PC-9 (cell line): ENCODE measurements around the gene SYNJ2BP. TPM values are rescaled to one million over a fixed set of nuclear protein-coding genes. Genes with fewer than 3 reads are reported as not detected.

ENCODE experiments used
- BruUV-seq: library from RNA; stranded (reverse); fragments of 400-500 nt; replicated peaks from 2 replicates; lab custom pipeline; 2021; lab: Mats Ljungman, UMichigan
- CTCF ChIA-PET: fragments of 300-600 bp; sonication (Branson Sonifier 250); formaldehyde crosslinking; loops from one replicate; lab custom pipeline; 2022; ENCODE audit warnings: antibody characterized with exemption; lab: Charles Lee
- POLR2A ChIA-PET: fragments of 300-600 bp; sonication (Branson Sonifier 250); formaldehyde crosslinking; loops from one replicate; lab custom pipeline; 2022; ENCODE audit warnings: antibody characterized with exemption; ENCODE audit not compliant: unreplicated experiment; lab: Charles Lee
- DNase-seq, 2 experiments: peaks; one replicate each; pipeline versions ENCODE4 v3.0.0 to v3.0.0-alpha.2; 2015 to 2022; ENCODE audit warnings: mixed read lengths in 1 of 2
- H2AFZ ChIP-seq: fragments of 200-600 bp; sonication (generic); 2 replicates; pipeline ENCODE4 v1.8.1; 2017; ENCODE audit warnings: antibody characterized with exemption
- H3F3A ChIP-seq: fragments of 200-600 bp; sonication (generic); 2 replicates; pipeline ENCODE4 v1.8.1; 2017; ENCODE audit warnings: antibody characterized with exemption, mild to moderate bottlenecking, low read depth; ENCODE audit not compliant: insufficient read depth
- H3K27ac ChIP-seq: fragments of 200-600 bp; sonication (generic); 2 replicates; pipeline ENCODE4 v1.6.1; 2016; ENCODE audit warnings: mixed run types
- H3K27me3 ChIP-seq: fragments of 200-600 bp; sonication (generic); 2 replicates; pipeline ENCODE4 v1.6.1; 2016; ENCODE audit warnings: low read depth, mixed run types; ENCODE audit not compliant: insufficient read depth
- H3K36me3 ChIP-seq: fragments of 200-600 bp; sonication (generic); 2 replicates; pipeline ENCODE4 v1.6.1; 2016; ENCODE audit warnings: low read depth, mixed run types
- H3K4me1 ChIP-seq: fragments of 200-600 bp; sonication (generic); replicated peaks from 2 replicates; pipeline ENCODE4 v1.6.1; 2016; ENCODE audit warnings: mixed run types; ENCODE audit not compliant: insufficient read depth
- H3K4me2 ChIP-seq: fragments of 200-600 bp; sonication (generic); 2 replicates; pipeline ENCODE4 v1.6.1; 2017; ENCODE audit warnings: mixed run types
- H3K4me3 ChIP-seq: fragments of 200-600 bp; sonication (generic); 2 replicates; pipeline ENCODE4 v1.6.1; 2016; ENCODE audit warnings: mixed run types
- H3K79me2 ChIP-seq: fragments of 200-600 bp; sonication (generic); 2 replicates; pipeline ENCODE4 v1.6.1; 2017; ENCODE audit warnings: low read depth, mixed run types
- H3K9me2 ChIP-seq: fragments of 200-600 bp; sonication (generic); 2 replicates; pipeline ENCODE4 v1.8.1; 2017; ENCODE audit warnings: mild to moderate bottlenecking; ENCODE audit not compliant: insufficient read depth
- H3K9me3 ChIP-seq: fragments of 200-600 bp; sonication (generic); 2 replicates; pipeline ENCODE4 v1.8.1; 2016; ENCODE audit warnings: low read depth; ENCODE audit not compliant: insufficient read depth
- H4K20me1 ChIP-seq: fragments of 200-600 bp; sonication (generic); 2 replicates; pipeline ENCODE4 v1.8.1; 2017; ENCODE audit not compliant: insufficient read depth
- CTCF ChIP-seq: fragments of 200-600 bp; sonication (generic); conservative IDR thresholded peaks from 2 replicates; pipeline ENCODE4 v1.6.1; 2017; ENCODE audit warnings: mixed run types, antibody characterized with exemption, mild to moderate bottlenecking, moderate library complexity
- EZH2 ChIP-seq: fragments of 200-600 bp; sonication (generic); IDR thresholded peaks from 2 replicates; pipeline ENCODE4 v1.8.0; 2017; ENCODE audit warnings: antibody characterized with exemption, low read depth
- intact Hi-C: fragments of 100-400 bp; cut with micrococcal nuclease; formaldehyde crosslinking; loops from one replicate; pipeline ENCODE4 v1.10.0; 2022; ENCODE audit not compliant: unreplicated experiment
- total RNA-seq: library from RNA; stranded (reverse); gene quantifications from 2 replicates; pipeline ENCODE4 v1.2.3, GENCODE V29; 2021

SYNJ2BP gene
- total RNA-seq, 1 experiment from 2014 or later: 30.2 TPM

DNA sequence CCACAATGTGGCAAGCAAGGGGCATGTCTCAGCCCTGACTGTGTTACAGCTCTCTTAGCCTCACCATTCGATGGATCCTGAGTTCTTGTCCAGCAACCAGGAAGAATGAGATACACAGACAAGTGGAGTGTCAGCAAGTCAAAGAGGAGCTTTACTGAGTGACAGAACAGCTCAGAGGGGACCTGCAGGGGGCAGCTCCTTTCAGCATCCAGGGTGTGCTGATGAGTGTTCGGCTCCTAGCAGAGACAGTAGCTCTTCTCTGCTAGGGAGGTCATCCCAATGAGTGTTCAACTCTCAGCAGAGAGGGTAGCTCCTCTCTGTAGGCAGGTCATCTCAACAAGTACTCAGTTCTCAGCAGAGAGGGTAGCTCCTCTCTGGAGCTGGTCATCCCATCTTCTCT lies 19.1 kb downstream of the SYNJ2BP start:
- 0 out of 2 replicates have a peak, but pooled peaks cover 6% of the 10 kb centered on the region for H4K20me1 ChIP-seq
- no peaks in the 10 kb centered on the region for H3K79me2 ChIP-seq
- DNase-seq: no peak
- no peaks in the 10 kb centered on the region for H3K27me3 ChIP-seq
- no peaks in the 10 kb centered on the region for H3K4me1 ChIP-seq
- POLR2A ChIA-PET: no interaction called here
- no peak overlapping the region for H2AFZ ChIP-seq
- no peaks in the 10 kb centered on the region for H3K9me2 ChIP-seq
- intact Hi-C loops: no loop called here
- H3K4me3 ChIP-seq: no peak overlapping the region
- no peak overlapping the region for H3K4me2 ChIP-seq
- TF ChIP-seq EZH2: no peak
- TF ChIP-seq CTCF: no peak
- BruUV-seq: no TSS peak
- H3K36me3 ChIP-seq: no peaks in the 10 kb centered on the region
- CTCF ChIA-PET: no interaction called here
- no peaks in the 10 kb centered on the region for H3F3A ChIP-seq
- no peak overlapping the region for H3K27ac ChIP-seq
- no peaks in the 10 kb centered on the region for H3K9me3 ChIP-seq

DNA sequence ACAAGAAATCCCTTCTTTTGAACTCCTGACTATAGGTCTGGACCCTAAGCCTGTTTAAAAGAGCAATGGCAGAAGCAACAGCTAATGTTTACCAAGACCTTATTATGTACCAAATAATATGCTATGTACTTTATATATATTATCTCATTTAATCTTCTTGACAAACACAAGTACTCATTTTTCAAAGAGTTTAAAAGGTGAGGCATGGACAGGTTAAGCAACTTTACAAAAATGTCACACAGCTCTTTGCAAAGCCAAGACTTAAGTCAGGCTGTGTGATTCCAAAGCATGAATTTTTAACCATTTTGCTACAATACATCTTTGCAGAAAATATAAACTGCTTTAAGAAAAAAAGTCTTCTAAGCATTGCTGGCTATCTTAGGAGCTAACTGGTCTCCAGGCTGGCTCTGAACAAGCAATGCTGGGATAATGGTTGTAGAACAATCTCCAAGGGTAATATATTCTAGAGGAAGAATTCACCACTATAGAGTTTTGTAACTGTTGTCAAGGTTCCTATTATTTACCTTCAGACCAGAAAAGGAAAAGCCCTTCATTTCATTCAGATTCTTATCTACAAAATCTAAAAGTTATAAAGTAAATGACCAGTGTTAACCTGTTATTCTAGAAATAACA lies 22.1 kb downstream of the SYNJ2BP start:
- no peak for DNase-seq
- Histone ChIP-seq H3K79me2 (no peaks in the 10 kb centered on the region), H3K9me3 (no peaks in the 10 kb centered on the region), H3K36me3 (no peaks in the 10 kb centered on the region), H2AFZ (no peak overlapping the region), H3K4me2 (no peak overlapping the region), H3K4me3 (no peak overlapping the region), H3K9me2 (no peaks in the 10 kb centered on the region), H3K4me1 (no peaks in the 10 kb centered on the region), H4K20me1 (peaks cover 11% of the 10 kb centered on the region; the same call in 1 of the 2 replicates), H3K27ac (no peak overlapping the region), H3K27me3 (no peaks in the 10 kb centered on the region), H3F3A (no peaks in the 10 kb centered on the region)
- intact Hi-C loops: no loop called here
- CTCF ChIA-PET: interaction anchor here (0.6 kb wide), 1 partner anchor 66 kb away, joined by 8 read pairs; no protein-coding TSS in a partner anchor
- no TSS peak for BruUV-seq
- POLR2A ChIA-PET: no interaction called here
- TF ChIP-seq EZH2 (no peak), CTCF (no peak)

- ChIA-PET POLR2A (no interaction called here), CTCF (no interaction called here)
- Histone ChIP-seq H3K4me1 (no peaks in the 10 kb centered on the region), H3K27ac (no peak overlapping the region), H3K36me3 (no peaks in the 10 kb centered on the region), H4K20me1 (peaks cover 11% of the 10 kb centered on the region; the same call in 1 of the 2 replicates), H3K4me2 (no peak overlapping the region), H3K27me3 (no peaks in the 10 kb centered on the region), H3K9me3 (no peaks in the 10 kb centered on the region), H2AFZ (no peak overlapping the region), H3K9me2 (no peaks in the 10 kb centered on the region), H3K4me3 (no peak overlapping the region), H3K79me2 (no peaks in the 10 kb centered on the region), H3F3A (no peaks in the 10 kb centered on the region)
- intact Hi-C loops: no loop called here
- no peak for DNase-seq
- TF ChIP-seq CTCF: no peak
- no TSS peak for BruUV-seq
Measured at GRCh38 chr14:70392676-70393075, 24.2 kb downstream of the SYNJ2BP start.
